ENCODE data around the gene WNT8B.

- TF ChIP-seq, protein P1, sequence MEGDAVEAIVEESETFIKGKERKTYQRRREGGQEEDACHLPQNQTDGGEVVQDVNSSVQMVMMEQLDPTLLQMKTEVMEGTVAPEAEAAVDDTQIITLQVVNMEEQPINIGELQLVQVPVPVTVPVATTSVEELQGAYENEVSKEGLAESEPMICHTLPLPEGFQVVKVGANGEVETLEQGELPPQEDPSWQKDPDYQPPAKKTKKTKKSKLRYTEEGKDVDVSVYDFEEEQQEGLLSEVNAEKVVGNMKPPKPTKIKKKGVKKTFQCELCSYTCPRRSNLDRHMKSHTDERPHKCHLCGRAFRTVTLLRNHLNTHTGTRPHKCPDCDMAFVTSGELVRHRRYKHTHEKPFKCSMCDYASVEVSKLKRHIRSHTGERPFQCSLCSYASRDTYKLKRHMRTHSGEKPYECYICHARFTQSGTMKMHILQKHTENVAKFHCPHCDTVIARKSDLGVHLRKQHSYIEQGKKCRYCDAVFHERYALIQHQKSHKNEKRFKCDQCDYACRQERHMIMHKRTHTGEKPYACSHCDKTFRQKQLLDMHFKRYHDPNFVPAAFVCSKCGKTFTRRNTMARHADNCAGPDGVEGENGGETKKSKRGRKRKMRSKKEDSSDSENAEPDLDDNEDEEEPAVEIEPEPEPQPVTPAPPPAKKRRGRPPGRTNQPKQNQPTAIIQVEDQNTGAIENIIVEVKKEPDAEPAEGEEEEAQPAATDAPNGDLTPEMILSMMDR (IDR thresholded peaks at IDR 0.05): no peak
- TF ChIP-seq POLR2AphosphoS5 (IDR thresholded peaks at IDR 0.05): no peak
- TF ChIP-seq EP300 (IDR thresholded peaks at IDR 0.05): no peak
- TF ChIP-seq POLR2A (IDR thresholded peaks at IDR 0.05): no peak
These were observed 26.6 kb upstream of the WNT8B start for GRCh38 chr10:100436255-100436654.
